Body of pancreas (tissue), 4 donors: ENCODE measurements around the gene GRID1. TPM values are rescaled to one million over a fixed set of nuclear protein-coding genes. Genes with fewer than 3 reads are reported as not detected.

ENCODE experiments used
- ATAC-seq: fragments of 150-250 bp; one replicate; pipeline ENCODE4 v1.9.1; 2016
- DNase-seq, 4 donors: peaks; one replicate each; pipeline ENCODE4 v3.0.0-alpha.2; 2019
- H3K27ac ChIP-seq, 4 donors: fragments of 200-600 bp; sonication (generic); 1 replicate in 3 of 4; 2 replicates in 1 of 4; pipeline versions ENCODE4 v1.5.1 to v1.6.1; 2016 to 2019; ENCODE audit warnings: mild to moderate bottlenecking in 1 of 4, mixed read lengths in 1 of 4, moderate library complexity in 1 of 4
- H3K27me3 ChIP-seq, 2 donors: fragments of 200-600 bp; sonication (generic); one replicate each; pipeline ENCODE4 v1.6.0; 2016; ENCODE audit warnings: mild to moderate bottlenecking in 1 of 2
- H3K36me3 ChIP-seq, 2 donors: fragments of 200-600 bp; sonication (generic); replicated peaks in 1 of 2; 2 replicates each; pipeline ENCODE4 v1.5.1; 2016; ENCODE audit warnings: low read depth in 2 of 2; ENCODE audit not compliant: insufficient read depth in 1 of 2
- H3K4me1 ChIP-seq: fragments of 200-600 bp; sonication (generic); one replicate; pipeline ENCODE4 v1.6.0; 2016
- H3K4me3 ChIP-seq, 2 donors: fragments of 200-600 bp; sonication (generic); 1 replicate in 1 of 2; 2 replicates in 1 of 2; pipeline ENCODE4 v1.5.1; 2016 to 2019
- H3K9me3 ChIP-seq, 3 donors: fragments of 200-600 bp; sonication (generic); 1 replicate in 2 of 3; 2 replicates in 1 of 3; pipeline ENCODE4 v1.5.1; 2016
- POLR2A ChIP-seq, 3 donors: fragments of 450-650 bp; IDR thresholded peaks; one replicate each; pipeline ENCODE4 v1.6.1; 2016; ENCODE audit warnings: antibody characterized with exemption in 3 of 3, mild to moderate bottlenecking in 2 of 3
- WGBS, 2 donors: methylation state at CpG; one replicate each; pipeline ENCODE4 v1.1.5; 2017; 5-methylcytosine and 5-hydroxymethylcytosine counted together
- intact Hi-C: fragments of 100-400 bp; cut with DNase I; formaldehyde crosslinking; loops from one replicate; pipeline ENCODE4 v1.15.1; 2023
- total RNA-seq, 2 donors: library from RNA; depleted of rRNA; stranded (reverse); fragments of >200 nt; gene quantifications; one replicate each; pipeline ENCODE4 v1.1.0, GENCODE V29; 2016
- TF ChIP-seq, protein P1 (sequence below), 7 experiments: fragments of 450-650 bp in 4 of 7; fragments of 200-600 bp in 3 of 7; sonication (generic) in 3 of 7; IDR thresholded peaks; one replicate each; pipeline ENCODE4 v1.5.1; 2016 to 2019; ENCODE audit warnings: antibody characterized with exemption in 7 of 7

The GRID1 gene
- total RNA-seq, 2 donors from 2014 or later, result 1.0 to 1.6 TPM

GRCh38 chr10:86117051-86117450 is 249.5 kb downstream of the GRID1 start:
- ATAC-seq (no peak), DNase-seq (no peak)
- intact Hi-C loops, result no loop called here
- Histone ChIP-seq H3K4me1 (no peaks in the 10 kb centered on the region), H3K9me3 (no peaks in the 10 kb centered on the region), H3K27me3 (no peaks in the 10 kb centered on the region), H3K36me3 (no peaks in the 10 kb centered on the region), H3K27ac (no peak overlapping the region), H3K4me3 (no peak overlapping the region)
- no peak for TF ChIP-seq POLR2A (IDR thresholded peaks at IDR 0.05)
- TF ChIP-seq, protein P1, sequence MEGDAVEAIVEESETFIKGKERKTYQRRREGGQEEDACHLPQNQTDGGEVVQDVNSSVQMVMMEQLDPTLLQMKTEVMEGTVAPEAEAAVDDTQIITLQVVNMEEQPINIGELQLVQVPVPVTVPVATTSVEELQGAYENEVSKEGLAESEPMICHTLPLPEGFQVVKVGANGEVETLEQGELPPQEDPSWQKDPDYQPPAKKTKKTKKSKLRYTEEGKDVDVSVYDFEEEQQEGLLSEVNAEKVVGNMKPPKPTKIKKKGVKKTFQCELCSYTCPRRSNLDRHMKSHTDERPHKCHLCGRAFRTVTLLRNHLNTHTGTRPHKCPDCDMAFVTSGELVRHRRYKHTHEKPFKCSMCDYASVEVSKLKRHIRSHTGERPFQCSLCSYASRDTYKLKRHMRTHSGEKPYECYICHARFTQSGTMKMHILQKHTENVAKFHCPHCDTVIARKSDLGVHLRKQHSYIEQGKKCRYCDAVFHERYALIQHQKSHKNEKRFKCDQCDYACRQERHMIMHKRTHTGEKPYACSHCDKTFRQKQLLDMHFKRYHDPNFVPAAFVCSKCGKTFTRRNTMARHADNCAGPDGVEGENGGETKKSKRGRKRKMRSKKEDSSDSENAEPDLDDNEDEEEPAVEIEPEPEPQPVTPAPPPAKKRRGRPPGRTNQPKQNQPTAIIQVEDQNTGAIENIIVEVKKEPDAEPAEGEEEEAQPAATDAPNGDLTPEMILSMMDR (IDR thresholded peaks at IDR 0.05), result no peak

GRCh38 chr10:86113983-86114382 is 252.6 kb downstream of the GRID1 start:
- Histone ChIP-seq H3K27ac (no peak overlapping the region), H3K27me3 (no peaks in the 10 kb centered on the region), H3K4me1 (no peaks in the 10 kb centered on the region), H3K36me3 (no peaks in the 10 kb centered on the region), H3K4me3 (no peak overlapping the region), H3K9me3 (no peaks in the 10 kb centered on the region)
- DNase-seq, result no peak
- intact Hi-C loops, result no loop called here
- 75 to 88% methylated on average over 2 to 3 of the region's 3 CpGs for WGBS, 2 donors
- no peak for ATAC-seq
- TF ChIP-seq, protein P1 (IDR thresholded peaks at IDR 0.05), result no peak

DNA sequence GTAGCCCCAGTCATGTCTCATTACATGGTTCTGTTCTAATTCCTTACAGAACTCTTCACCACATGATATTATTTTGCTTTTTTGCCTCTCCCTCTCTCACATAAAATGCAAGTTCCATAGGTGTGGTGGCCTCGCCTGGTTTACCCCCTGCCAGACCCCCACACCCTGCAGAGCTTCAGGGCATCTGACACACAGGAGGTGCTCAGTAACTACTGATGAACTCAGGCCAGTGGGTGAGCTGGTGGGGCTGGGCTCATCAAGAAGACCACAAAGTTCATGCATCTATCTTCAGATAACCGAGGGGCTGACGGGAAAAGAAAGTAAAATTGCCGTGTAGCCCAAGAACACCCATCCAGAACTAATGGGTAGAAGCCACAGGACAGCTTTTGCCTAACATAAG is 253.1 kb downstream of the GRID1 start:
- TF ChIP-seq, protein P1 (IDR thresholded peaks at IDR 0.05), result no peak
- no peak for TF ChIP-seq POLR2A (IDR thresholded peaks at IDR 0.05)
- WGBS, 2 donors, result 79 to 84% methylated on average over 4 of the region's 4 CpGs
- ATAC-seq (no peak), DNase-seq (no peak)
- Histone ChIP-seq H3K9me3 (no peaks in the 10 kb centered on the region), H3K27ac (no peak overlapping the region), H3K36me3 (no peaks in the 10 kb centered on the region), H3K4me3 (no peak overlapping the region), H3K27me3 (no peaks in the 10 kb centered on the region), H3K4me1 (no peaks in the 10 kb centered on the region)
- intact Hi-C loops, result no loop called here

DNA sequence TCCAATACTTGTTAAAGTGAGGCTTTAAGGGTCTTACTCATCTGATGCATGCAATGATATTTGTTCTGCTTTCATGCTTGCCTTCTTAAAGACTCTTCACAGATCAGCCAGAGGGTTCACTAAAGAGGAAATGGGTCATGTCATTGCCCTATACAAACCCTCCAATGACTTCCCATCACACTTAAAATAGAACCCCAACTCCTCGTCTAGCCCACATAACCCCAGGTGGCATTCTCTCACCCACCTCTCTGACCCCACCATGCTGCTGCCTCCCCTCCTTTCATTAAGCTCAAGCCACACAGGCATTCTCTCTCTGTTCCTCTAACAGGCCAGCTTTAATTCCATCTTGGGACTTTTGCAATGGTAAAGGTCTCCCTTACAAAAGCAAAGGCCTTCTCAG is 253.6 kb downstream of the GRID1 start:
- intact Hi-C loops, result no loop called here
- TF ChIP-seq POLR2A (IDR thresholded peaks at IDR 0.05), result no peak
- TF ChIP-seq, protein P1 (IDR thresholded peaks at IDR 0.05), result no peak
- Histone ChIP-seq H3K27me3 (no peaks in the 10 kb centered on the region), H3K4me3 (no peak overlapping the region), H3K27ac (no peak overlapping the region), H3K36me3 (no peaks in the 10 kb centered on the region), H3K9me3 (no peaks in the 10 kb centered on the region), H3K4me1 (no peaks in the 10 kb centered on the region)
- ATAC-seq (no peak), DNase-seq (no peak)
- 48 to 63% methylated on average over 1 of the region's 1 CpG for WGBS, 2 donors

- DNase-seq, result no peak
- Histone ChIP-seq H3K4me1 (no peaks in the 10 kb centered on the region), H3K36me3 (no peaks in the 10 kb centered on the region), H3K27ac (no peak overlapping the region), H3K4me3 (no peak overlapping the region), H3K27me3 (no peaks in the 10 kb centered on the region), H3K9me3 (no peaks in the 10 kb centered on the region)
- ATAC-seq, result no peak
- intact Hi-C loops, result no loop called here
- WGBS, 2 donors, result 63 to 74% methylated on average over 5 of the region's 5 CpGs
- TF ChIP-seq, protein P1 (IDR thresholded peaks at IDR 0.05), result no peak
- no peak for TF ChIP-seq POLR2A (IDR thresholded peaks at IDR 0.05)
Measured at GRCh38 chr10:86111902-86112545, 254.6 kb downstream of the GRID1 start.
